ENCODE results near the gene SHH. TPM values are rescaled to one million over a fixed set of nuclear protein-coding genes. Genes with fewer than 3 reads are reported as not detected.
"Not testable (repeated sequence)": the region's sequence is repeated elsewhere in the genome, so short reads cannot be mapped to it uniquely, and the experiment has no call there.

The SHH gene
- total and polyA plus RNA-seq, 2 donors (not counting 3 experiments of a cell fraction or from before 2014, with no cell fraction given), result not detected

- Histone ChIP-seq H3K4me3 (replicated peaks in 1 of 3; ENCODE audit: insufficient read depth in 1 of 3, low read depth in 1 of 3, low read length in 3 of 3) (no peak overlapping the region), H3K27ac (ENCODE audit: insufficient read depth, low read depth, low read length) (no peak overlapping the region), H3K27me3 (ENCODE audit: control insufficient read depth in 2 of 2, insufficient read depth in 2 of 2, low read length in 2 of 2) (no peaks in the 10 kb centered on the region), H3K9me1 (replicated peaks; ENCODE audit: control insufficient read depth, extremely low read depth, insufficient read depth, low read length) (no peaks in the 10 kb centered on the region), H3K79me2 (ENCODE audit: control insufficient read depth, insufficient read depth, low read length) (no peaks in the 10 kb centered on the region), H3K9me3 (replicated peaks; ENCODE audit: control insufficient read depth, insufficient read depth, low read length) (no peaks in the 10 kb centered on the region), H3K4me1 (ENCODE audit: control insufficient read depth, extremely low read depth, insufficient read depth, low read length) (no peaks in the 10 kb centered on the region), H3K4me2 (ENCODE audit: insufficient read depth, low read length) (no peak overlapping the region), H4K20me1 (replicated peaks; ENCODE audit: control insufficient read depth, extremely low read depth, insufficient read depth, low read length) (no peaks in the 10 kb centered on the region), H3K9ac (replicated peaks; ENCODE audit: extremely low read depth, insufficient read depth, low read length) (no peak overlapping the region), H2AFZ (ENCODE audit: low read depth, low read length) (no peak overlapping the region), H3K36me3 (ENCODE audit: control insufficient read depth in 2 of 2, extremely low read depth in 1 of 2, insufficient read depth in 2 of 2, low read length in 2 of 2) (no peaks in the 10 kb centered on the region)
- ChIA-PET CTCF (no interaction called here), POLR2A (no interaction called here)
- no peak for TF ChIP-seq EZH2 (IDR thresholded peaks at IDR 0.05; ENCODE audit: borderline replicate concordance, low read depth, low read length, severe bottlenecking)
- no peak for FAIRE-seq
- no TSS peak for BruUV-seq (replicated peaks)
- dilution Hi-C loops (cut with MboI; ENCODE audit: extremely low pct_ligation_motif_present, low sequenced_read_pairs), result no loop called here
- DNase-seq (ENCODE audit: low read depth, low spot score), result no peak
- intact Hi-C loops (cut with micrococcal nuclease), result no loop called here
These were observed 28.1 kb upstream of the SHH start for GRCh38 chr7:155840262-155840885.

- Histone ChIP-seq H3K4me2 (ENCODE audit: insufficient read depth, low read length) (no peak overlapping the region), H3K9ac (replicated peaks; ENCODE audit: extremely low read depth, insufficient read depth, low read length) (no peak overlapping the region), H3K79me2 (ENCODE audit: control insufficient read depth, insufficient read depth, low read length) (no peaks in the 10 kb centered on the region), H3K4me3 (replicated peaks in 1 of 3; ENCODE audit: insufficient read depth in 1 of 3, low read depth in 1 of 3, low read length in 3 of 3) (no peak overlapping the region), H3K36me3 (ENCODE audit: control insufficient read depth in 2 of 2, extremely low read depth in 1 of 2, insufficient read depth in 2 of 2, low read length in 2 of 2) (no peaks in the 10 kb centered on the region), H3K9me1 (replicated peaks; ENCODE audit: control insufficient read depth, extremely low read depth, insufficient read depth, low read length) (no peaks in the 10 kb centered on the region), H3K9me3 (replicated peaks; ENCODE audit: control insufficient read depth, insufficient read depth, low read length) (no peaks in the 10 kb centered on the region), H3K27ac (ENCODE audit: insufficient read depth, low read depth, low read length) (no peak overlapping the region), H4K20me1 (replicated peaks; ENCODE audit: control insufficient read depth, extremely low read depth, insufficient read depth, low read length) (no peaks in the 10 kb centered on the region), H3K4me1 (ENCODE audit: control insufficient read depth, extremely low read depth, insufficient read depth, low read length) (no peaks in the 10 kb centered on the region), H3K27me3 (ENCODE audit: control insufficient read depth in 2 of 2, insufficient read depth in 2 of 2, low read length in 2 of 2) (no peaks in the 10 kb centered on the region), H2AFZ (ENCODE audit: low read depth, low read length) (no peak overlapping the region)
- ChIA-PET CTCF (no interaction called here), POLR2A (no interaction called here)
- no peak for DNase-seq (ENCODE audit: low read depth, low spot score)
- TF ChIP-seq MYC (IDR thresholded peaks at IDR 0.05; ENCODE audit: low read depth, low read length), result no peak
- TF ChIP-seq MAX (IDR thresholded peaks at IDR 0.05; ENCODE audit: insufficient read depth, insufficient read length), result no peak
- no peak for TF ChIP-seq EZH2 (IDR thresholded peaks at IDR 0.05; ENCODE audit: borderline replicate concordance, low read depth, low read length, severe bottlenecking)
- no peak for TF ChIP-seq POLR2AphosphoS5 (IDR thresholded peaks at IDR 0.05; ENCODE audit: insufficient read depth, low read depth, low read length)
- TF ChIP-seq POLR2A (IDR thresholded peaks at IDR 0.05; ENCODE audit: low read depth, low read length), result no peak
- TF ChIP-seq GATA2 (IDR thresholded peaks at IDR 0.05; ENCODE audit: insufficient read depth, insufficient read length, low read depth, low read length), result no peak
- no peak for TF ChIP-seq FOS (IDR thresholded peaks at IDR 0.05; ENCODE audit: borderline replicate concordance, insufficient read depth, low read length)
- no peak for TF ChIP-seq CTCF (IDR thresholded peaks at IDR 0.05; ENCODE audit: extremely low read depth in 1 of 2, insufficient read depth in 1 of 2, low read depth in 1 of 2, low read length in 2 of 2)
- no peak for TF ChIP-seq JUN (IDR thresholded peaks at IDR 0.05; ENCODE audit: borderline replicate concordance, insufficient read depth, insufficient read length, low read depth)
- intact Hi-C loops (cut with micrococcal nuclease), result no loop called here
- no peak for FAIRE-seq
- no TSS peak for BruUV-seq (replicated peaks)
- dilution Hi-C loops (cut with MboI; ENCODE audit: extremely low pct_ligation_motif_present, low sequenced_read_pairs), result no loop called here
These were observed 27.2 kb upstream of the SHH start for GRCh38 chr7:155839461-155839860.

- BruUV-seq (replicated peaks); FAIRE-seq; H3K36me3 ChIP-seq (ENCODE audit: control insufficient read depth in 2 of 2, extremely low read depth in 1 of 2, insufficient read depth in 2 of 2, low read length in 2 of 2); H3K9me1 ChIP-seq (replicated peaks; ENCODE audit: control insufficient read depth, extremely low read depth, insufficient read depth, low read length); DNase-seq (ENCODE audit: low read depth, low spot score); H3K4me2 ChIP-seq (ENCODE audit: insufficient read depth, low read length); H3K9me3 ChIP-seq (replicated peaks; ENCODE audit: control insufficient read depth, insufficient read depth, low read length); H2AFZ ChIP-seq (ENCODE audit: low read depth, low read length); POLR2A ChIA-PET; H3K27me3 ChIP-seq (ENCODE audit: control insufficient read depth in 2 of 2, insufficient read depth in 2 of 2, low read length in 2 of 2); H4K20me1 ChIP-seq (replicated peaks; ENCODE audit: control insufficient read depth, extremely low read depth, insufficient read depth, low read length); H3K79me2 ChIP-seq (ENCODE audit: control insufficient read depth, insufficient read depth, low read length); CTCF ChIA-PET; H3K27ac ChIP-seq (ENCODE audit: insufficient read depth, low read depth, low read length); intact Hi-C loops (cut with micrococcal nuclease); H3K4me1 ChIP-seq (ENCODE audit: control insufficient read depth, extremely low read depth, insufficient read depth, low read length); H3K4me3 ChIP-seq (replicated peaks in 1 of 3; ENCODE audit: insufficient read depth in 1 of 3, low read depth in 1 of 3, low read length in 3 of 3); H3K9ac ChIP-seq (replicated peaks; ENCODE audit: extremely low read depth, insufficient read depth, low read length); dilution Hi-C loops (cut with MboI; ENCODE audit: extremely low pct_ligation_motif_present, low sequenced_read_pairs): not testable (repeated sequence)
These were observed 26.0 kb upstream of the SHH start for GRCh38 chr7:155838312-155838711.
